ENCODE data around the gene EHBP1L1. TPM values are rescaled to one million over a fixed set of nuclear protein-coding genes. Genes with fewer than 3 reads are reported as not detected.

Gene EHBP1L1
- total RNA-seq, 1 donor from 2014 or later: 157 TPM

DNA sequence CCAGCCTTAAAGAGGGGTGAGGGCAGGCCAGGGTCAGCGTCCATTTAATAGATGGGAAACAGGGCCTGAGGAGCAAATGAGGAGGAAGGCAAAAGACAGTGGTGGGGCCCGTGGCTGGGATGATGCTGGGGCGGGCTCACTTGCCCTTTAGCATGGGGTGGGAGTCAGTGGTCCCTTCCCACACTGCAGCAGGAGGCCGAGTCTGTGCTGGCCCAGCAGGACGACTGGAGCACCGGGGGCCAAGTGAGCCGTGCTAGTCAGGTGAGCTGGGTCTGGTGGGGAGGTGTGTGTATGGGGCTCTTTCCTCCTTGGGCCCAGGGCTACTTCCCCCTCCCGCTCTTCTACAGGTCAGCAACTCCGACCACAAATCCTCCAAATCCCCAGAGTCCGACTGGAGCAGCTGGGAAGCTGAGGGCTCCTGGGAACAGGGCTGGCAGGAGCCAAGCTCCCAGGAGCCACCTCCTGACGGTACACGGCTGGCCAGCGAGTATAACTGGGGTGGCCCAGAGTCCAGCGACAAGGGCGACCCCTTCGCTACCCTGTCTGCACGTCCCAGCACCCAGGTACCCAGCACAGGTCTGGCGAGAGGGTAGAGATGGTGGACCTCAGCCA lies 38.1 kb upstream of the EHBP1L1 start:
- H3K27ac ChIP-seq (ENCODE audit: low read depth, low read length): no peak overlapping the region
- peaks cover 11 to 25% (median 20%) of the 10 kb centered on the region in 3 donors for H3K4me1 ChIP-seq (ENCODE audit: control insufficient read depth in 3 of 3, insufficient read depth in 3 of 3, low read length in 3 of 3)
- H3K27me3 ChIP-seq (ENCODE audit: control insufficient read depth in 3 of 3, insufficient read depth in 3 of 3, low read length in 3 of 3): no peaks in the 10 kb centered on the region
- H3K36me3 ChIP-seq (ENCODE audit: control insufficient read depth in 3 of 3, insufficient read depth in 3 of 3, low read length in 3 of 3): peaks cover 32 to 40% (median 37%) of the 10 kb centered on the region in 3 donors
- H3K9me3 ChIP-seq (ENCODE audit: control insufficient read depth in 3 of 3, low read length in 3 of 3): no peaks in the 10 kb centered on the region
- H3K4me3 ChIP-seq (ENCODE audit: low read length in 3 of 3): no peak overlapping the region
- no peak overlapping the region for H3K9ac ChIP-seq (ENCODE audit: low read depth in 1 of 3, low read length in 3 of 3)

- H3K4me3 ChIP-seq (ENCODE audit: low read length in 3 of 3): no peak overlapping the region
- H3K36me3 ChIP-seq (ENCODE audit: control insufficient read depth in 3 of 3, insufficient read depth in 3 of 3, low read length in 3 of 3): peaks cover 31 to 38% (median 37%) of the 10 kb centered on the region in 3 donors
- no peaks in the 10 kb centered on the region for H3K27me3 ChIP-seq (ENCODE audit: control insufficient read depth in 3 of 3, insufficient read depth in 3 of 3, low read length in 3 of 3)
- H3K9me3 ChIP-seq (ENCODE audit: control insufficient read depth in 3 of 3, low read length in 3 of 3): no peaks in the 10 kb centered on the region
- peaks cover 11 to 25% (median 20%) of the 10 kb centered on the region in 3 donors for H3K4me1 ChIP-seq (ENCODE audit: control insufficient read depth in 3 of 3, insufficient read depth in 3 of 3, low read length in 3 of 3)
- no peak overlapping the region for H3K9ac ChIP-seq (ENCODE audit: low read depth in 1 of 3, low read length in 3 of 3)
- H3K27ac ChIP-seq (ENCODE audit: low read depth, low read length): no peak overlapping the region
These were observed 37.5 kb upstream of the EHBP1L1 start for GRCh38 chr11:65538232-65538914.

GRCh38 chr11:65538915-65539743 lies 36.7 kb upstream of the EHBP1L1 start:
- Histone ChIP-seq H3K9ac (ENCODE audit: low read depth in 1 of 3, low read length in 3 of 3) (peak overlapping the region in 1 of 3 donors; percentile 74), H3K4me1 (ENCODE audit: control insufficient read depth in 3 of 3, insufficient read depth in 3 of 3, low read length in 3 of 3) (peaks cover 11 to 25% (median 20%) of the 10 kb centered on the region in 3 donors), H3K4me3 (ENCODE audit: low read length in 3 of 3) (no peak overlapping the region), H3K27ac (ENCODE audit: low read depth, low read length) (no peak overlapping the region), H3K9me3 (ENCODE audit: control insufficient read depth in 3 of 3, low read length in 3 of 3) (no peaks in the 10 kb centered on the region), H3K27me3 (ENCODE audit: control insufficient read depth in 3 of 3, insufficient read depth in 3 of 3, low read length in 3 of 3) (no peaks in the 10 kb centered on the region), H3K36me3 (ENCODE audit: control insufficient read depth in 3 of 3, insufficient read depth in 3 of 3, low read length in 3 of 3) (peaks cover 30 to 37% (median 36%) of the 10 kb centered on the region in 3 donors)

GRCh38 chr11:65539744-65540289 lies 36.0 kb upstream of the EHBP1L1 start:
- Histone ChIP-seq H3K27ac (ENCODE audit: low read depth, low read length) (peak overlapping the region; percentile 69), H3K36me3 (ENCODE audit: control insufficient read depth in 3 of 3, insufficient read depth in 3 of 3, low read length in 3 of 3) (peaks cover 31 to 41% (median 37%) of the 10 kb centered on the region in 3 donors)

GRCh38 chr11:65540290-65541092 lies 35.4 kb upstream of the EHBP1L1 start:
- peak overlapping the region; percentile 82 to 88 (median 84) for H3K4me3 ChIP-seq (ENCODE audit: low read length in 3 of 3)
- H3K9ac ChIP-seq (ENCODE audit: low read depth in 1 of 3, low read length in 3 of 3): peak overlapping the region; percentile 60 to 85 (median 68)
- no peaks in the 10 kb centered on the region for H3K9me3 ChIP-seq (ENCODE audit: control insufficient read depth in 3 of 3, low read length in 3 of 3)
- H3K27me3 ChIP-seq (ENCODE audit: control insufficient read depth in 3 of 3, insufficient read depth in 3 of 3, low read length in 3 of 3): no peaks in the 10 kb centered on the region
- H3K36me3 ChIP-seq (ENCODE audit: control insufficient read depth in 3 of 3, insufficient read depth in 3 of 3, low read length in 3 of 3): peaks cover 26 to 37% (median 36%) of the 10 kb centered on the region in 3 donors
- peaks cover 11 to 25% (median 20%) of the 10 kb centered on the region in 3 donors for H3K4me1 ChIP-seq (ENCODE audit: control insufficient read depth in 3 of 3, insufficient read depth in 3 of 3, low read length in 3 of 3)
- peak overlapping the region; percentile 69 for H3K27ac ChIP-seq (ENCODE audit: low read depth, low read length)

More at GRCh38 chr11:65539744-65540289, 36.0 kb upstream of the EHBP1L1 start:
- Histone ChIP-seq H3K9ac (ENCODE audit: low read depth in 1 of 3, low read length in 3 of 3) (peak overlapping the region; percentile 56 to 74 (median 57)), H3K27me3 (ENCODE audit: control insufficient read depth in 3 of 3, insufficient read depth in 3 of 3, low read length in 3 of 3) (no peaks in the 10 kb centered on the region), H3K9me3 (ENCODE audit: control insufficient read depth in 3 of 3, low read length in 3 of 3) (no peaks in the 10 kb centered on the region), H3K4me1 (ENCODE audit: control insufficient read depth in 3 of 3, insufficient read depth in 3 of 3, low read length in 3 of 3) (peaks cover 11 to 25% (median 20%) of the 10 kb centered on the region in 3 donors), H3K4me3 (ENCODE audit: low read length in 3 of 3) (peak overlapping the region in 2 of 3 donors; percentile 84 to 88)

DNA sequence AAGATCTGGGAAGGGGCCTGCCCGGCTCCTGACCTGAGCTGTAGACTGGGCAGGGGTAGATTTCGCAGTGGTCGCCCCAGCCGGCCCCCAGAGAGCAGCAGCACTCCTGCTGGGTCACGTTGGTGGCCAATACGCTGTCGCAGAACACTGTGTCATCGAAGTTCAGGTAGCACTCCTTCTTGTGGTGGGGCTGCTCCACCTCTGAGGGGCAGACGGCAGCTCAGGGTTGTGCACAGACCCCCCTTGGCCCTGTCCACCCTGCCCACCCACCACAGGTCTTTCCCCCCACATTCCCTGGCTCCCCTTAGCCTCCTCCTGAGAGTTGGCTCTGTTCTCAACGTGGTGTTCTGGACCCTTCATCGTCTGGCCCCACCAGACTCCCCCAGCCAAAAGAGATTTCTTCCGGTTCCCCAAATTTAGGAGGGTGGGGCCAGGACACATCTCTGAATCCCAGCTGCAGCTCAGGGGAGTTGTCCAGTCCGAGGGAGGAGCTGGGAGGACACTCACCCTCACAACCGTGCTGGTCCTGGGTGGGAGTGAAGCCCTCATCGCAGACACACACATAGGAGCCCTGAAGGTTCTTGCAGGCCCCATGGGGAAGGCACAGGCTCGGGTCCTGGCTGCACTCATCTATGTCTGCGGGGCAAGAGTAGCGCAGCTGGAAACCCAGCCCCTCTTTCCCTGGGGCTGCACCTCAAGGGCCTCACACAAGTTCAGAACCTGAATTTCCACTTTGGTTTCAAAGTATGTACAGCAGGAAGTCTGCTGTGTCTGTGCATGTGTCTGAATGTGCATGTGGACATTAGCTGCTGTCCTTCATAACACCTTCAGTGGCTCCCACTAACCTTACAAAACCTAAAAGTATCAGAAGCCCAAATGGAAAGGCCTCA lies 34.5 kb upstream of the EHBP1L1 start:
- Histone ChIP-seq H3K36me3 (ENCODE audit: control insufficient read depth in 3 of 3, insufficient read depth in 3 of 3, low read length in 3 of 3) (peaks cover 18 to 32% (median 29%) of the 10 kb centered on the region in 3 donors), H3K9ac (ENCODE audit: low read depth in 1 of 3, low read length in 3 of 3) (peak overlapping the region; percentile 60 to 85 (median 68)), H3K27me3 (ENCODE audit: control insufficient read depth in 3 of 3, insufficient read depth in 3 of 3, low read length in 3 of 3) (no peaks in the 10 kb centered on the region), H3K9me3 (ENCODE audit: control insufficient read depth in 3 of 3, low read length in 3 of 3) (no peaks in the 10 kb centered on the region), H3K4me3 (ENCODE audit: low read length in 3 of 3) (peak overlapping the region; percentile 82 to 88 (median 84)), H3K4me1 (ENCODE audit: control insufficient read depth in 3 of 3, insufficient read depth in 3 of 3, low read length in 3 of 3) (peaks cover 11 to 25% (median 20%) of the 10 kb centered on the region in 3 donors), H3K27ac (ENCODE audit: low read depth, low read length) (peak overlapping the region; percentile 69)

GRCh38 chr11:65542738-65543390 lies 33.0 kb upstream of the EHBP1L1 start:
- peaks cover 17 to 29% (median 26%) of the 10 kb centered on the region in 3 donors for H3K36me3 ChIP-seq (ENCODE audit: control insufficient read depth in 3 of 3, insufficient read depth in 3 of 3, low read length in 3 of 3)
- no peaks in the 10 kb centered on the region for H3K27me3 ChIP-seq (ENCODE audit: control insufficient read depth in 3 of 3, insufficient read depth in 3 of 3, low read length in 3 of 3)
- no peak overlapping the region for H3K9ac ChIP-seq (ENCODE audit: low read depth in 1 of 3, low read length in 3 of 3)
- H3K27ac ChIP-seq (ENCODE audit: low read depth, low read length): no peak overlapping the region
- H3K9me3 ChIP-seq (ENCODE audit: control insufficient read depth in 3 of 3, low read length in 3 of 3): no peaks in the 10 kb centered on the region
- no peak overlapping the region for H3K4me3 ChIP-seq (ENCODE audit: low read length in 3 of 3)
- peaks cover 11 to 25% (median 20%) of the 10 kb centered on the region in 3 donors for H3K4me1 ChIP-seq (ENCODE audit: control insufficient read depth in 3 of 3, insufficient read depth in 3 of 3, low read length in 3 of 3)

GRCh38 chr11:65545853-65546216 lies 30.0 kb upstream of the EHBP1L1 start:
- Histone ChIP-seq H3K27ac (ENCODE audit: low read depth, low read length) (no peak overlapping the region), H3K27me3 (ENCODE audit: control insufficient read depth in 3 of 3, insufficient read depth in 3 of 3, low read length in 3 of 3) (no peaks in the 10 kb centered on the region), H3K9ac (ENCODE audit: low read depth in 1 of 3, low read length in 3 of 3) (no peak overlapping the region), H3K4me1 (ENCODE audit: control insufficient read depth in 3 of 3, insufficient read depth in 3 of 3, low read length in 3 of 3) (peaks cover 11 to 12% (median 11%) of the 10 kb centered on the region in 3 donors), H3K4me3 (ENCODE audit: low read length in 3 of 3) (no peak overlapping the region), H3K9me3 (ENCODE audit: control insufficient read depth in 3 of 3, low read length in 3 of 3) (no peaks in the 10 kb centered on the region), H3K36me3 (ENCODE audit: control insufficient read depth in 3 of 3, insufficient read depth in 3 of 3, low read length in 3 of 3) (peaks cover 24 to 36% (median 24%) of the 10 kb centered on the region in 3 donors)
